Measurements from ENCODE around the gene INPP5E.

INPP5E gene

GRCh38 chr9:136387217-136387616 lies 52.4 kb downstream of the INPP5E start:
- no peak overlapping the region for H3K4me3 ChIP-seq (ENCODE audit: low read depth, low read length)
- no peak for TF ChIP-seq CTCF (IDR thresholded peaks at IDR 0.05; ENCODE audit: low read depth, low read length)

GRCh38 chr9:136386018-136386417 lies 53.6 kb downstream of the INPP5E start:
- no peak for TF ChIP-seq CTCF (IDR thresholded peaks at IDR 0.05; ENCODE audit: low read depth, low read length)
- no peak overlapping the region for H3K4me3 ChIP-seq (ENCODE audit: low read depth, low read length)

- TF ChIP-seq CTCF (IDR thresholded peaks at IDR 0.05; ENCODE audit: low read depth, low read length) = no peak
- H3K4me3 ChIP-seq (ENCODE audit: low read depth, low read length) = no peak overlapping the region
Measured at GRCh38 chr9:136385015-136385414, 54.6 kb downstream of the INPP5E start.

- no peak for TF ChIP-seq CTCF (IDR thresholded peaks at IDR 0.05; ENCODE audit: low read depth, low read length)
- H3K4me3 ChIP-seq (ENCODE audit: low read depth, low read length) = no peak overlapping the region
Measured at GRCh38 chr9:136383436-136383835, 56.2 kb downstream of the INPP5E start.

GRCh38 chr9:136381966-136382513 lies 57.6 kb downstream of the INPP5E start:
- H3K4me3 ChIP-seq (ENCODE audit: low read depth, low read length) = no peak overlapping the region
- no peak for TF ChIP-seq CTCF (IDR thresholded peaks at IDR 0.05; ENCODE audit: low read depth, low read length)

DNA sequence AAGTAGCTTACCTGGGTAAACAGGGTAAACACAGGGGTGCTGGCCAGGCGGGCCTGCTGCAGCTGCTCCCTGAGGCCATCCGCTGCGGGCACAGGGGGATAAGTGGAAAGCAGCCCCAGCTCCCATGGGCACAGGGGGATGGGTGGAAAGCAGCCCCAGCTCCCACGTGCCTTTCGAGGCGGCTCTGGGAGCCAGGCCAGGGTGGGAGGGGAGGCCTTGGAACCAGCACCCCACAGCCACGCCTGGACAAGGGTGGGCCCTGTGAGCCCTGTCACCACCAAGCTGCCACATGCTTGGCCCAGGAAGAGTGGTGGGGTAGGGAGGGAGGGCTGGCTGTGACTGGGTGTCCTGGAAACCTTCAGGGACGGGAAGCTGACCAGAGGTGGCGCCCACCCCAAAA lies 58.3 kb downstream of the INPP5E start:
- TF ChIP-seq CTCF (IDR thresholded peaks at IDR 0.05; ENCODE audit: low read depth, low read length) = no peak
- no peak overlapping the region for H3K4me3 ChIP-seq (ENCODE audit: low read depth, low read length)

DNA sequence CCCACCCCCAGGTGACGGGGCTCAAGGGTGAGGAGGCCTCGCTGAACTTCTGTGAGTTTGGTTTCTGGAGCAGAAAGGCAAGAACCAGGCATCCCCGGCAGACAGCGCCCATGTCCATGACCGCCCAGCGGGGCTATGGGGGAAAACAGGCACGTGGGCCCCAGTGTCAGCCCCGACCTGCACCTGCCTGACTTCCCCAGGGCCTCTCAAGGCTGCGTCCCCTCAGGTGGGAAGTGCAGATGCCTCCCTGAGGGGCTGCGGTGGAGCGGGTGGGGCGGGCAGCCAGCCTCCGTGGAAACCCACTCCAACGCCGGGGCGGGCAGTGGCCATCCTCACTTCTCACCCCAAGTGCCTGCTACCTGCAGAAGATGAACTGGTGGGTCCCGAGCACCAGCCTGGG lies 59.3 kb downstream of the INPP5E start:
- no peak for TF ChIP-seq CTCF (IDR thresholded peaks at IDR 0.05; ENCODE audit: low read depth, low read length)
- no peak overlapping the region for H3K4me3 ChIP-seq (ENCODE audit: low read depth, low read length)

Measured in WI38 (cell line).